GM12892 (cell line): Measurements from ENCODE around the gene ATR.

Experiments used
- POLR2A ChIP-seq: IDR thresholded peaks from 2 replicates; pipeline ENCODE4 v1.6.1; 2011; ENCODE audit warnings: low read depth, low read length, control low read depth
- POLR2AphosphoS5 ChIP-seq: IDR thresholded peaks from 2 replicates; pipeline ENCODE4 v1.6.1; 2011; ENCODE audit warnings: low read depth, low read length, control low read depth
- TAF1 ChIP-seq: IDR thresholded peaks from 2 replicates; pipeline ENCODE4 v1.6.1; 2011; ENCODE audit warnings: low read depth, mild to moderate bottlenecking, control low read depth, low read length, borderline replicate concordance

- no peak for TF ChIP-seq POLR2A
- no peak for TF ChIP-seq POLR2AphosphoS5
- TF ChIP-seq TAF1 = no peak
Observed at GRCh38 chr3:142595581-142595950, 17.0 kb upstream of the ATR start.
